LHCN-M2 (cell line): ENCODE results near the gene ABHD12B. TPM values are rescaled to one million over a fixed set of nuclear protein-coding genes. Genes with fewer than 3 reads are reported as not detected.
"Not testable (repeated sequence)": the region's sequence is repeated elsewhere in the genome, so short reads cannot be mapped to it uniquely, and the experiment has no call there.

Experiments used
- DNase-seq: peaks from one replicate; pipeline ENCODE4 v3.0.0-alpha.2; 2012; ENCODE audit warnings: low read depth
- total RNA-seq: library from RNA; depleted of rRNA; stranded (reverse); fragments of >200 nt; gene quantifications from 2 replicates; pipeline ENCODE4 v1.2.3, GENCODE V29; 2014

Gene ABHD12B
- total RNA-seq, 1 experiment from 2014 or later = not detected

DNA sequence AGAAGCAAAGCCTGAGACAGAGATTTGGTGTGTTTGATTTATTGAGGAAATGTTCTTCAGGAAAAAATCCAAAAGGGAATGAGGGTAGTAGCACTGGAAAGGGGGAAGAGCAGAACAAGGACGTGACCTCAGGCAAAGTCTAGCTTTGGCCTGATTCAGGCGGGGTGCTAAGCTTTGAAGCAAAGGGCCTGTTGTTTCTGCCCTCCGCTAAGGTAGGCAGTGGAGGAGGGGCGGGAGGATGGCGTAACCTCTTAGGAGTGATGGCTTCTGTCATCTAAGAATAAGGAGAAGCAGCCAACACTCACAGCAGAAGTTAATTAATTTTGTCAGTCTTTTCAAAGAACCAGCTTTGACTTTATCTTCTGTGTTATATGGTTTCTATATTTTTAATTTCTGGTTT, 20.4 kb downstream of the ABHD12B start:
- DNase-seq = no peak

DNA sequence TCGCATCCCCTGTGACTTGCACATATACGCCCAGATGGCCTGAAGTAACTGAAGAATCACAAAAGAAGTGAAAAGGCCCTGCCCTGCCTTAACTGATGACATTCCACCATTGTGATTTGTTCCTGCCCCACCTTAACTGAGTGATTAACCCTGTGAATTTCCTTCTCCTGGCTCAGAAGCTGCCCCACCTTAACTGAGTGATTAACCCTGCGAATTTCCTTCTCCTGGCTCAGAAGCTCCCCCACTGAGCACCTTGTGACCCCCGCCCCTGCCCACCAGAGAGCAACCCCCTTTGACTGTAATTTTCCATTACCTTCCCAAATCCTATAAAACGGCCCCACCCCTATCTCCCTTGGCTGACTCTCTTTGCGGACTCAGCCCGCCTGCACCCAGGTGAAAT, 24.6 kb downstream of the ABHD12B start:
- DNase-seq = not testable (repeated sequence)

DNA sequence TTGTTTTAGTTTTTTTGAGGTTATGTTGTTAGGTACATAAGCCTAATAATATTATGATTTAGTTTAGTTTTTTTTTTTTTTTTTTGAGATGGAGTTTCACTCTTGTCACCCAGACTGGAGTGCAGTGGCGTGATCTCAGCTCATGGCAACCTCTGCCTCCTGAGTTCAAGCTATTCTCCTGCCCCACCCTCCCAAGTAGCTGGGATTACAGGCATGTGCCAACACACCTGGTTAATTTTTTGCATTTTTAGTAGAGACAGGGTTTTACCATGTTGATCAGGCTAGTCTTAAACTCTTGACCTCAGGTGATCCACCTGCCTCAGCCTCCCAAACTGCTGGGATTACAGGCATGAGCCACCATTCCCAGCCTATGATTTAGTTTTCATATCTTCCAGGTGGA, 25.2 kb downstream of the ABHD12B start:
- not testable (repeated sequence) for DNase-seq

DNA sequence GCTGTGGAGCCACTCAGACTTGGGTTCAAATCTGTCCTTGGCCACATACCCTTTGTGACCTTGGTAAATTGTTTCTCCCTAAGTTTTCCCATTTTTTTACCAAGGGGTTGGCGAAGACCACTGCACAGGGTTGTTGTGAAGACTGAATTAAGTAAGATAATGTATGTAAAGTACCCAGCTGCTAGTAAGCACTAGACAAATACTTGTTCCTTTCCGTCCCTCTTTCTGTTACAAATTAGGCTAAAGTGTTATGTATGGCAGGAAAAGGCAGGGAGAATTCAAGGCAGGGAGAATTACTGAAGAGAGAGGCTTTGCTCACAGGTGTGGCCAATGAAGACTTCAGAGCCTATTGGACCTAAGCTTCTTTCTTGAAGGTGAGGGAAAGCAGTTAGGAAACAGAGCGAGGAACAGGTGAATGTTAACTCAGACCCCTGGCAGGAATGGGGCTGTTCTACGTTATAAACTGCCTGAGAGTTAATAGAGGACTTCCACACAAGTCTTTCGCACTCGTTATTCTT, 25.9 kb downstream of the ABHD12B start:
- no peak for DNase-seq

DNA sequence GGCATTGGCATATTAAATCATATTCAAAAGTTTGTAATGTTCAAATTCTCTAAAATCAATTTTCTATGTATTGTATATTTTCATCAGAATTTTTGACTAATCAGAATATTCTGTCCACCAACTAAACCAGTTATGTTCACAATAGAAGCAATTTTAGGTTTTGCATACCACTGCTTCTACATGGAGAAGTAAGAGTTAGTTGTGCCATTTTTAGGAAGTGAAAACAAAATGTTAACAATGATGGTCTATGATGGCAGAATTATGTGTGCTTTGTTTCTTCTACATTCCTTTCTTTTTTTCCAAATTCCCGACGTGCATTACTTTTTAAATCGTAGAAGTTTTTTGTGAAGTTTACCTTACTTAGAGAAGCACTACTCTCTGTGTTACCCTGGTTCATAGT, 29.5 kb downstream of the ABHD12B start:
- no peak for DNase-seq

DNA sequence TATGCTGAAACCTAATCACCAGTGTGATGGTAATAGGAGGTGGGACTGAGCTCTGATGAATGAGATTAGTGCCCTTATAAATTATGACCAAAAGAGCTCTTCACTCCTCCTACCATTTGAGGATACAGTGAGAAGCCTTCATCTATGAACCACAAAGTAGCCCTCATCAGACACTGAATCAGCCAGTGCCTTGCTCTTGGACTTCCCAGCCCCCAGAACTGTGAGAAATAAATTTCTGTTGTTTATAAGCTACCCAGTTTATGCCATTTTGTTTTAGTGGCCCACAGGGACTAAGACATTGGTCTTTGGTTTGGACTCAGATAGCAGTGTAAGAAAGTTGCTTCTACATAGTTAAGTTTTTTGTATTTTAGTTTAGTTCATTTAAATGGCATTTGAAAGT, 32.9 kb downstream of the ABHD12B start:
- no peak for DNase-seq

DNA sequence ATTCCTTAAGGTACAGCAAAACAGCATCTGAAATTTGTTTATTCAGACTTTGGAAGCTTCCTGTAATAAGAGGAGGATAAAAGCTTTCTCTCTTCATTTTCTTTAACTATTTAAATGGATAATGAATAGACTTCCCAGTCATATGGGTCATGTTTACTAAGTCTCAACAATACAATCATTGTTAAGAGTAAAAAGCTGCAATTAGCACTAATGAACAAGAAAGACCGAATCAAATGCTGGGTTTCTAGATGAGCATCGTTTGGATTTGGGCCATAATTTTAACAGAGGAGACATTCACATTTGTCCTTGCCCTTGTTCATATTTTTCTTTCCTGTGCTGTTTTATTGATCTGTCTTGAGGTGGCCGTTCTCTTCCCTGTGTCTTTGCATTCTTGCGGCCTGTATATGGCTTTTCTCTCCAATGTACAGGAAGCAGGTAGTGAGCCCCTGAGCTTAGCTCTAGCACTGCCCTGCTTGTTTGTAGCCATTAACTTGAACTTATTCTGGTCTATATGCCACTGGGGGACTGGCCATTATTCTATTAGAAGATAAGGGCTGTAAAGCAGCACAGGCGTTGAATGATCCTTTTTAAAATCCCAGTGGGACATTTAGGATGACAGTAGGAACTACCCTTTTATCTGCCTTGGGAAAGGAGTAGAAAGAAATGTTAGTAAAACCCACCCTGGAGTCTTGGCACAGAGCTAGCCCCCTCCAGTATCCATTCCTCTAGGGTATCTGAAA, 34.6 kb downstream of the ABHD12B start:
- no peak for DNase-seq

DNA sequence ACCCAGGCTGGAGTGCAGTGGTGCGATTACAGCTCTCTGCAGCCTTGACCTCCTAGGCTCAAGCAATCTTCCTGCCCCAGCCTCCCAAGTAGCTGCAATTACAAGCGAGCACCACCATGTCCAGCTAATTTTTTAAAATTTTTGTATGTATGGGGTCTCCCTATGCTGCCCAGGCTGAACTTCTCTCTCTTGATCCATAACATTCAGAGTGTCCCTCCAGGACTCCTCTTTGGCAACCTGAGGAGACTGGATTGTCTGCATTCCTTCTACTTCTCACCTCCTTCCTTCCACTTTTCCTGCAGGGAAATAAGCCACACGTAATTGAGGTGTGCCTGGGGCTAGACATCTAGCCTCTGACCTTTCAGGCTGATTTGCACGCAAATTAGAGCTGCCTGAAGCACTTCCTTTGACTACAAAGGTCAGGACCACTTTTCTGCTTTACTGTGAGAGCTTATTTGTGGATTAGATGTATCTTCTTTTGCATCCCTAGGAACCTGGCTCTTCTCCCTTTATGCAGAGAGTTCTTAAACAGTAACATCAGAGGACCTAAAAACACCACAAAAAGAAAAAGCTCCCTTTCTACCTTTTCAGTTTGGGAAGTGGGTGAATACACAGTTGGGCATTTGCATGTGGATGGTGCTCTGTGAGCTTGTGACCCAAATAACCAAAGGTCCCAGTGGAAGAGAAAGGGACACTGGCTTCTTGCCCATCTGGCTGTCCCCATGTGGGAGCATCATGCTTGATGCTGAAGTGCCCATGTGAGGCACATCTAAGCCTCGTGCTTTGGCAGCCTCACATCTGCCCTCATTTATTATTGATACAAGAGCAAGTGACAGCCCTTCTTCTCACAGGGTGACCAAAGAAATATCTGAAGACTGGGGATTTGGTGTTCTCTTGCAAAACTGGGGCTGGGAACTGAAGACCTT, 38.9 kb downstream of the ABHD12B start:
- DNase-seq = no peak

DNA sequence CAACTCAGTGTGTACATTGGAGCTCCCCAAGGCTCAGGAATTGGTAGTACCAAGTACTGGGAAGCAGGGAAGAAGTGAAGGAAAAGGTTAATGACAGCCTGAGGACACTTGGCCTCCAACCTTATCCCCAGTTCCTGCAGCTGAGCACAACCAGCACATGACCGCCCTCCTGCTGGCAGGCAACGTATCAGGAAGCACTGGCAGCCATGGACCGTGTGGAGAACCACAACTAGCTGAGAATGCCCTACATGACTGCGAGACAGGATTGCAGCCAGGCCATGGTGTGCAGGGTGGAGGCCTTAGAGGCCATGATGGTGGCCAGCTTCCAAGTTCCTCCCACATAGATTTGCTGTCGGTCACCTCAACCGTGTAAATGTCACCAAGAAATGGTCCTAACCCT, 45.6 kb downstream of the ABHD12B start:
- DNase-seq = no peak

DNA sequence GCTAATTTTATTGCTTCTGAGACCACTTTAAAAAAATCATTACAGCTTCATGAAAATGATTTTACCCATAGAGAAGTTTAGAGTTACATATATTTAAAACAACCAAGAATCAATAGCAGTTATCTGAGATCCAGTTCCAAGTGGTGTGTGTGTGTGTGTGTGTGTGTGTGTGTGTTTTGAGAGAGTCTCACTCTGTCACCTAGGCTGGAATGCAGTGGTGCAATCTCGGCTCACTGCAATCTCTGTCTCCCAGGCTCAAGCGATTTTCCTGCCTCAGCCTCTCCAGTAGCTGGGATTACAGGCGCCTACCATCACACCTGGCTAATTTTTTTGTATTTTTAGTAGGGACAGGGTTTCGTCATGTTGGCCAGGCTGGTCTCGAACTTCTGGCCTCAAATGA, 47.7 kb downstream of the ABHD12B start:
- not testable (repeated sequence) for DNase-seq

DNA sequence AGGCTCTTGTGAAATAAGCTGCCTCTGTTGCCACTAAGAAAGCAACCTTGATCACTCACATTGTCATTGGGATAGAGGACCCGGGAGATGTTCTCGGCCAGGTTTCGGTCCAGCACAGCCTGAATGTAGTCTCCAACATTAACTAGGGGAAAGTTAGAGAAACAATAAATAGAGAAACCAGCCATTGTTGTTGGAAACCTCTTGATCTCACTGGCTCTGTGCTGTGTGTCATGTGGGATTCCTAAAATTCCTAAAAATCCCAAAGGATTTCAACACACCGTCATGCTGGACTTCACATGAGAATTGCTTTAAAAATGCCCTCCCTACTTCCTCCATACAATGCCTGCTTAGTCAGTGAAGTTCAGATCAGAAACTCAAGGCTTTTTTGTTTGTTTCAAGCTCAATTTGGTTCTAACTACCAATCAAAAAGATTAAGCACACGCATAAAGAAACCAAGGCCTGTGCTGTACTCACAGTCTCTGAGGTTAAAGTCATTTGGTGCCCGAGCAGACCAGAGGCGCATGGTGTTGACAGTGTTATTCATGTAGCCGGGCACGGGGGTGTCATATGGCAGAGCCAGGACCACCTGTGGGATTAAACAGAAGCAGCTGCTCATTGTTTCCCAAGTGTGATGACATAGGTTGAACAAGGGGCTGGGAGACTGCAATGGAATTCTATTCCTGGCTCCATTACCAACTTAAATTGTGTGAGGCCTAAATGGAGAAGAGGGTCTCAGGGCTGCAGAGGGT, 48.8 kb downstream of the ABHD12B start:
- DNase-seq = peak; percentile 89

DNA sequence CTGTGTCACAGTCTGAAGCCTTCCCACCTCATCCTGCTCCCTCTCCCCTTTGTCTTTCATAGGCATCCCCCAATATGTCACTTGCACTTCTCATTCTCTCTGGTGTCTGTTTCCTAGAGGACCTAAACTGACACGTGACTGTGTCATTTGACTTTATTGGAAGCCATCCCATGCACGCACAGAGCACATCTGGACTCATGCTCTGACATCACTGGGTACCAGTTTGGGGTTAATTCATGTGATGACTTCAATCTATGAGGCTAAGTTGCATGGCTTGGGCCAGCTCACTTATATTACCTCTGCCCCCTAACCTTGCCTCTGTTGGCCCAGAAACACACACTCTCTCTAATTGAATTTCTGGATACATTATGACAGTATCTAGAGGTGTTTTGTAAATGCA, 51.0 kb downstream of the ABHD12B start:
- no peak for DNase-seq

DNA sequence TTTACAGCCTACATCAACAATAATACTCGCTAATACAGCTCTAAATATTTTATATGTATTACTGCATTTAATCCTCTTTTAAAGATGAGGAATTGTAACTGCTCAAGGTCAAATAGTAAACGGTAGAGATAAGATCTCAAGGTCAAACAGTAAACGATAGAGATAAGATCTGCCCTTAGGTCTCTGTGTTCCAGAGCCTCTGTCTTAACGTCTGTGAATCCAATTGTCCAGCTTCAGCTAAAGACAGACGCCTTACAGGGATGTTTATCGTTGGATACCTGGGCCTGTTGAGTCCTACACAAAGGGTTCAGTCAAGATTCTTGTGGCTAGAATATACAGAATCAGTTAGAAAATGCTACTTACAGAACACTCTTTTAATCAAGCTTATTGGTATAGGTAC, 52.4 kb downstream of the ABHD12B start:
- DNase-seq = no peak

DNA sequence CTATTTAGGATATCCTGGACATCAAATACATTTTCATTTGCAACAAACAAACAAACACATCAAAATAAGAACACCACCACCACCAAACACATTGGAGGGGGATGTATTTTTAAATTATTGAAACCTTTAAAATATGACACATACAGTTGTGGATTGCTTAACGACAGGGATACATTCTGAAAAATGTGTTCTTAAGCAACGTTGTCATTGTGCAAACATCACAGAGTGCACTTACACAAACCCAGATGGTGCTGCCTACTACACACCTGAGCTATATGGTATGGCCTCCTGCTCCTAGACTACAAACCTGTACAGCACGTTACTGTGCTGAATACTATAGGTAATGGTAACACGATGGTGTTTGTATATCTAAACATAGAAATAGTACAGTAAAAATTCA, 53.0 kb downstream of the ABHD12B start:
- DNase-seq = no peak

DNA sequence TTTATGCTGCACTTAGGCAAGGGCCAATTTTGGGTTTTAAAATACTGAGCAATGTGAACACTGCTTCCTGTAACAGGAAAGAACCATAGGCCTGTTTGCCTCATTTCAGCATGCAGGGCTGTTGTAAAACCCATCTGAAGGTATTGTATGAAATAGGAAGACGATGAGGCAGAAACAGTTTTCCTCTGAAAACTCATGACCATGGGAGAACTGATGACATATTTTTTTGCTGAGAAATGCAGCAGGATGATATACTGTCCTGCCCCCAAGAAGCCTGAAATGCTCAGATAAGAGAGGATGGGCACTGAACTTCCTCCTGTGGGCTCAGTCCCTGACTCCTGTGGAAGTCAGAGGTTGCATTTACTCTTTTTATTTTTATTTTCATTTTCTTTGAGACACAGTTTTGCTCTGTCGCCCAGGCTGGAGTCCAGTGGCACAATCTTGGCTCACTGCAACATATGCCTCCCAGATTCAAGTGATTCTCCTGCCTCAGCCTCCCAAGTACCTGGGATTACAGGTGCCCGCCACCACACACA, 55.1 kb downstream of the ABHD12B start:
- no peak for DNase-seq

DNA sequence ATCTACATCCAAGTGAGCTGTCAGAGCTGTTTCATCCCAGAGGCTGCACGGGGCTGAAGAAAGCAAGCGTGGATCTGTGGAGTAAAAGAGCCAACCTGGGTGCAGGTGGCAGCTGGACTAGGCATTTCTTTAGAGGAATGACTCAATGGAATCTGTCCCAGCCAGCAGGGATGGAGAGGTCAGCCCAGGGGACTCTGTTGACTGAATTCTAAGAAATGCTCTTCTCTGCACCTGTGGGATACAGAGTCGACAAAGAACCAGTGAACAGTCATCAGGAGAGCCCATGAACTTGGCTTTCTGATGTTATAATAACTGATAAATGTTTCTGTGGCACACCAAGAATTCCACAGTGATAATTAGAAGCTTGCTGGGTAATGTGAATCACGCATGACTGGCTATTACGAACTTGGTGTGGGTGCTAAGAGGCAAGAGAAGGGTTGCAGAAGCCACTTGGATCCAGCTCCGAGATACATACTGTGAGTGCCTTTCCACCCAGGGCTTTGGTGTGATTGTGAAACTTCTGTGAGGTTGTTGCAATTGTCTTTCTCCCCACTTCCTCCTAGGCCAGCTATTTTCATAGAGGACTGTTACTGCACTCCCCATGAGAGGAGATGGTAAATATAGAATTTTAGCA, 56.3 kb downstream of the ABHD12B start:
- peak; percentile 75 for DNase-seq

DNA sequence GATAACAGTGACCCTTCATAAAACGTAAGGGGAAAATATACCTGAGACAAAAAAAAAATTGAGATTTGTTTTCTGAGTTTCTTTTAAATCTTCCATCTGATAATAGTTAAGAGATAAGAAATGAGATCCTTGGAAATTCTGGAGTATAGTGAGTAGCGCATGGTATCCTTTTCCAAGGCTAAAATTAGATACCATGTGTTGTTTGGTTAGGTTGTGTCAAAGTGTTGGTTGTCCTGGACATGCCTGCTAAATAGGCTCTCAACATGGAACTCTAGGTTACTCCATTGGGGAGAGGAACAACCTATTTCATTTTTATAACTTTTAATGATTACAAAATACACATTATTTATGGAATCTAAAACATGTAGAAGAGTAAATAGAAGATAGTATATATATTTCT, 57.7 kb downstream of the ABHD12B start:
- DNase-seq = no peak

DNA sequence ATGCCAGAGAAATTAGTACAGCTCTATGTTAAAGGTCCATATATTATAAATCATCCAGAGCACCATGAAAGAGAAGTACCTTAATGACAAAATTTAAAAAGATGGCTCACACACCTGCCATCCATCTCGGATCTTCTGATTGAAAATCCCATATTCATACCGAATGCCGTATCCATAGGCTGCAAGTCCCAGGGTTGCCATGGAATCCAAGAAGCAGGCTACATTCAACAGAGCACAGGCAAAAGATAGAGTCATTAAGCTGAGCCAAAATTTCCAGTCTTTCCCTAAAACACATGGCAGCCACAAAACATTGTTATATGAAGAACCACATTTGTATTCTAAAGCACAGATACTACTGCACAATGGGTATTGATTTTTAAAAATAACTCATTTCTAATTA, 59.7 kb downstream of the ABHD12B start:
- no peak for DNase-seq

DNA sequence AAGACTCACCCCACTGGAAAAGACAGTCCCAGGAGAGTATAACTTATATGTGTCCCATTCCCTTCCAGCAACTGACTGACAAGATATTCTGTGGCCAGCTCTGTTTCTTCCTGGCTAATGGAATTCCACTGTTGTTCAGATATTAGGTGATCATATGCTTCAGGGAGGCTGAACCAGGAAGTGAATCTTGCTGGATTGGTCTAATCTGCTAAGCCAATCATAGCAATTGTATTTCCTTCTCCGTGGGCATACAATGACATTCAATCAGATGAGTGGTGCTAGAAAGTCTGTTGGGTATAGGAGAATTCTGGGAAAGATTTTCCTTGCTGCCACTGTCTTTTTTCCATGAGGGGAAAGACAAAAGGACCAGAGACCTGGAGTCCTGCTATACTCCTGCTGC, 60.3 kb downstream of the ABHD12B start:
- no peak for DNase-seq

DNA sequence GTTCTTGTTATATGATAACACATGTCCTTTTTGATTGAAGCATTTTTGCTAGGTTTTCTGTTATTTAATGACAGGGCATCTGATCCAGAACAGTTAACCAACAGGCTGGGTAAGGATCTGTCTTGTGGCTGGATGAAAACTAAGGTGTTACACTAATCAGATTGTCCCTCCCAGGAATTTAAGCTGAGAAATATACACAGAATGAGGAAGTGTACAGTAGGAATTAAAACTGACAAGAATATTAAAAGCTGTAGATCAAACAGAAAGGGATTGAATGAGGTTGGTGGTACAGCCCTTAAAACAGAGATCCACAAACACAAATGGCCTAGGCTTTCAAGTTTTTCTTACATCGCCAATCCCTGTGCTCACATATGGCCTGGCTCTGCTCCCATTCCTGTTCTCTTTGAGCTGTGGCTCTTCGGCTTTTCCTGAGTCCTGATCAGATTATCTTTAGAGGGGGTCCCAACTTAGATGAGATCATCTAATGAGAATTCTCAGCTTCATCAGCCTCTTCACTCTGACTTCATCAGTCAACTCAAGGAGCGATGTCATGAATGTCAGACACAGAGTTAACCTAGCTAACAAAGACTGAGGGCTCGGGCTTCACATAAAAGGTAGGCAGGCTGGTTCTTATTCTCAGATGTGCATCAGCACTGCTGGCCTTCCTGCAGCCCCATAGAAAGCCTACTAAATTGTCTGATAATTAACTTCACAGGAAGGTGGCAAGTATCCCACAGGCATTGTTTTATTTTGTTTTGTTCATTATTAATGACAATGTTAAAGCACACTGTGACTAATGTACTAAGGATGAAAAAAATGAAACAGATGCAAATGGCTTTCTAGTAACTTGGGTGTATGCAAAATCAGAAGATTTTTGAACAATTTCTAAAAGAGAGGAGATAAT, 61.0 kb downstream of the ABHD12B start:
- DNase-seq = no peak
